22Rv1 (cell line): ENCODE measurements around the gene ADAMTS17.

Experiments
- ZFX ChIP-seq: fragments of 450-650 bp; IDR thresholded peaks from 2 replicates; pipeline ENCODE4 v1.6.1; 2017; ENCODE audit warnings: antibody characterized with exemption, borderline replicate concordance
- TF ChIP-seq, protein P1 (sequence below): fragments of 450-650 bp; IDR thresholded peaks from 2 replicates; pipeline ENCODE4 v1.5.1; 2017; ENCODE audit warnings: mild to moderate bottlenecking

- TF ChIP-seq, protein P1, sequence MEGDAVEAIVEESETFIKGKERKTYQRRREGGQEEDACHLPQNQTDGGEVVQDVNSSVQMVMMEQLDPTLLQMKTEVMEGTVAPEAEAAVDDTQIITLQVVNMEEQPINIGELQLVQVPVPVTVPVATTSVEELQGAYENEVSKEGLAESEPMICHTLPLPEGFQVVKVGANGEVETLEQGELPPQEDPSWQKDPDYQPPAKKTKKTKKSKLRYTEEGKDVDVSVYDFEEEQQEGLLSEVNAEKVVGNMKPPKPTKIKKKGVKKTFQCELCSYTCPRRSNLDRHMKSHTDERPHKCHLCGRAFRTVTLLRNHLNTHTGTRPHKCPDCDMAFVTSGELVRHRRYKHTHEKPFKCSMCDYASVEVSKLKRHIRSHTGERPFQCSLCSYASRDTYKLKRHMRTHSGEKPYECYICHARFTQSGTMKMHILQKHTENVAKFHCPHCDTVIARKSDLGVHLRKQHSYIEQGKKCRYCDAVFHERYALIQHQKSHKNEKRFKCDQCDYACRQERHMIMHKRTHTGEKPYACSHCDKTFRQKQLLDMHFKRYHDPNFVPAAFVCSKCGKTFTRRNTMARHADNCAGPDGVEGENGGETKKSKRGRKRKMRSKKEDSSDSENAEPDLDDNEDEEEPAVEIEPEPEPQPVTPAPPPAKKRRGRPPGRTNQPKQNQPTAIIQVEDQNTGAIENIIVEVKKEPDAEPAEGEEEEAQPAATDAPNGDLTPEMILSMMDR: no peak
- TF ChIP-seq ZFX: no peak
Measured at GRCh38 chr15:100339999-100340398, 1.8 kb downstream of the ADAMTS17 start.
